Upper lobe of right lung (tissue), 1 donor: ENCODE measurements around the gene DOCK2. TPM values are rescaled to one million over a fixed set of nuclear protein-coding genes. Genes with fewer than 3 reads are reported as not detected.

Experiments used
- ATAC-seq: fragments of 200-7000 bp; cut with Tn5 transposase; one replicate; pipeline ENCODE4 v1.9.1; 2020; ENCODE audit warnings: mild to moderate bottlenecking, moderate library complexity
- DNase-seq: peaks from one replicate; pipeline ENCODE4 v3.0.0-alpha.2; 2020
- H3K27ac ChIP-seq: fragments of 200-600 bp; one replicate; pipeline ENCODE4 v1.8.0; 2022
- H3K27me3 ChIP-seq: fragments of 200-600 bp; one replicate; pipeline ENCODE4 v1.8.0; 2022; ENCODE audit warnings: mild to moderate bottlenecking
- H3K36me3 ChIP-seq: fragments of 200-600 bp; one replicate; pipeline ENCODE4 v1.8.0; 2022
- H3K4me1 ChIP-seq: fragments of 200-600 bp; one replicate; pipeline ENCODE4 v1.8.0; 2022
- H3K4me3 ChIP-seq: fragments of 200-600 bp; one replicate; pipeline ENCODE4 v1.8.0; 2022; ENCODE audit warnings: mild to moderate bottlenecking
- H3K9me3 ChIP-seq: fragments of 200-600 bp; one replicate; pipeline ENCODE4 v1.8.0; 2022
- CTCF ChIP-seq: fragments of 200-600 bp; IDR thresholded peaks from one replicate; pipeline ENCODE4 v1.8.0; 2022; ENCODE audit warnings: antibody characterized with exemption
- intact Hi-C: fragments of 100-400 bp; cut with DNase I; formaldehyde crosslinking; loops from one replicate; pipeline ENCODE4 v1.11.0; 2022
- total RNA-seq: library from RNA; stranded (reverse); fragmentation: NEBNext Ultra II Directional; extraction: Animal tissue kit (Norgen Biotek cat#: 25700); gene quantifications from one replicate; pipeline ENCODE4 v1.2.1, GENCODE V29; 2021
- donor health status: DM: no; HTN: yes; CAD: no; lungs with severe emphysema.

Gene DOCK2
- total RNA-seq, 1 donor from 2014 or later = 65.4 TPM

- Histone ChIP-seq H3K4me1 (no peaks in the 10 kb centered on the region), H3K27ac (no peak overlapping the region), H3K27me3 (no peaks in the 10 kb centered on the region), H3K4me3 (no peak overlapping the region), H3K36me3 (peaks cover 2% of the 10 kb centered on the region), H3K9me3 (no peaks in the 10 kb centered on the region)
- ATAC-seq (no peak), DNase-seq (no peak)
- intact Hi-C loops = no loop called here
- no peak for TF ChIP-seq CTCF
Observed at GRCh38 chr5:169757016-169757415, 119.9 kb downstream of the DOCK2 start.

- no peak overlapping the region for H3K4me3 ChIP-seq
- no peaks in the 10 kb centered on the region for H3K27me3 ChIP-seq
- no peak overlapping the region for H3K27ac ChIP-seq
- TF ChIP-seq CTCF = no peak
- intact Hi-C loops = no loop called here
- no peaks in the 10 kb centered on the region for H3K36me3 ChIP-seq
- no peak for DNase-seq
- no peak for ATAC-seq
- H3K9me3 ChIP-seq = no peaks in the 10 kb centered on the region
- H3K4me1 ChIP-seq = no peaks in the 10 kb centered on the region
Observed at GRCh38 chr5:169758886-169759285, 121.8 kb downstream of the DOCK2 start.

GRCh38 chr5:169760229-169760628, 123.2 kb downstream of the DOCK2 start:
- intact Hi-C loops = no loop called here
- no peak overlapping the region for H3K4me3 ChIP-seq
- TF ChIP-seq CTCF = no peak
- H3K4me1 ChIP-seq = no peaks in the 10 kb centered on the region
- ATAC-seq = no peak
- H3K27me3 ChIP-seq = no peaks in the 10 kb centered on the region
- H3K36me3 ChIP-seq = no peaks in the 10 kb centered on the region
- DNase-seq = no peak
- H3K9me3 ChIP-seq = no peaks in the 10 kb centered on the region
- no peak overlapping the region for H3K27ac ChIP-seq

GRCh38 chr5:169762338-169763095, 125.4 kb downstream of the DOCK2 start:
- no peaks in the 10 kb centered on the region for H3K36me3 ChIP-seq
- DNase-seq = no peak
- ATAC-seq = no peak
- no peak for TF ChIP-seq CTCF
- H3K9me3 ChIP-seq = no peaks in the 10 kb centered on the region
- H3K4me3 ChIP-seq = no peak overlapping the region
- H3K4me1 ChIP-seq = no peaks in the 10 kb centered on the region
- H3K27me3 ChIP-seq = no peaks in the 10 kb centered on the region
- intact Hi-C loops = no loop called here
- H3K27ac ChIP-seq = no peak overlapping the region

GRCh38 chr5:169763376-169764017, 126.4 kb downstream of the DOCK2 start:
- H3K36me3 ChIP-seq = no peaks in the 10 kb centered on the region
- H3K9me3 ChIP-seq = no peaks in the 10 kb centered on the region
- no peaks in the 10 kb centered on the region for H3K4me1 ChIP-seq
- ATAC-seq (no peak), DNase-seq (no peak)
- H3K27ac ChIP-seq = no peak overlapping the region
- H3K4me3 ChIP-seq = no peak overlapping the region
- H3K27me3 ChIP-seq = no peaks in the 10 kb centered on the region
- TF ChIP-seq CTCF = no peak
- intact Hi-C loops = no loop called here
